Fibroblast of mammary gland (primary cell): ENCODE results near the gene ESPN.

Experiments used
- DNase-seq: peaks from one replicate; pipeline ENCODE4 v3.0.0-alpha.2; 2010; ENCODE audit warnings: low read depth
- H3K4me3 ChIP-seq: 2 replicates; pipeline ENCODE4 v1.5.1; 2011; ENCODE audit warnings: low read depth, mild to moderate bottlenecking, low read length, moderate library complexity; ENCODE audit not compliant: control insufficient read depth
- CTCF ChIP-seq: conservative IDR thresholded peaks from 2 replicates; pipeline ENCODE4 v1.5.1; 2011; ENCODE audit warnings: low read depth, low read length, inconsistent platforms; ENCODE audit not compliant: control insufficient read depth, insufficient read depth

ESPN gene

GRCh38 chr1:6471086-6471969 lies 46.8 kb downstream of the ESPN start:
- H3K4me3 ChIP-seq = no peak overlapping the region
- no peak for DNase-seq
- no peak for TF ChIP-seq CTCF

GRCh38 chr1:6471970-6472368 lies 47.4 kb downstream of the ESPN start:
- DNase-seq = no peak
- H3K4me3 ChIP-seq = no peak overlapping the region
- TF ChIP-seq CTCF = no peak

GRCh38 chr1:6472391-6472790 lies 47.8 kb downstream of the ESPN start:
- no peak for DNase-seq
- peak; percentile 15 for TF ChIP-seq CTCF
- no peak overlapping the region for H3K4me3 ChIP-seq

GRCh38 chr1:6473156-6473555 lies 48.6 kb downstream of the ESPN start:
- no peak for DNase-seq
- no peak for TF ChIP-seq CTCF
- no peak overlapping the region for H3K4me3 ChIP-seq

GRCh38 chr1:6473974-6474814 lies 49.6 kb downstream of the ESPN start:
- no peak for TF ChIP-seq CTCF
- no peak for DNase-seq

GRCh38 chr1:6474815-6475282 lies 50.3 kb downstream of the ESPN start:
- H3K4me3 ChIP-seq = no peak overlapping the region
- no peak for DNase-seq
- TF ChIP-seq CTCF = no peak

More at GRCh38 chr1:6473974-6474814, 49.6 kb downstream of the ESPN start:
- H3K4me3 ChIP-seq = no peak overlapping the region
